Measurements from ENCODE around the gene SCCPDH.

The SCCPDH gene

DNA sequence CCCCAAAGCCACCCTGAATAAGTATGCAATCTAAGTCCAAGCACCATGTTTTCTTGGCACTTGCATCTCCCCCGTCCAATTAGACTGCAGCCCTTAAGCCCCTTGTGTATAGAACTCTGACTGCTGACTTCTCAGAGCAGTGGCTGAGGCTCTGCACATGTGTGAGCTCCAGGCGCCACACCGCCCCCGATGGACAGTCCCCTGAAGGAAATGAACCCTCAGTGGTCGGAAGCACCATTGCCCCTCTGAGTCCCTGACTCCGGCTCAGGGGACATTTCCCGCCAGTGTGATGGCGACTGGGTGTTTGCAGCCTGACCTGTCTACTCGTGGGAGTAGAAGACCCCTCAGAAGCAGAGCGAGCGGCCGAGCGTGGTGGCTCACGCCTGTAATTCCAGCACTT, 37.2 kb upstream of the SCCPDH start:
- DNase-seq, result no peak

DNA sequence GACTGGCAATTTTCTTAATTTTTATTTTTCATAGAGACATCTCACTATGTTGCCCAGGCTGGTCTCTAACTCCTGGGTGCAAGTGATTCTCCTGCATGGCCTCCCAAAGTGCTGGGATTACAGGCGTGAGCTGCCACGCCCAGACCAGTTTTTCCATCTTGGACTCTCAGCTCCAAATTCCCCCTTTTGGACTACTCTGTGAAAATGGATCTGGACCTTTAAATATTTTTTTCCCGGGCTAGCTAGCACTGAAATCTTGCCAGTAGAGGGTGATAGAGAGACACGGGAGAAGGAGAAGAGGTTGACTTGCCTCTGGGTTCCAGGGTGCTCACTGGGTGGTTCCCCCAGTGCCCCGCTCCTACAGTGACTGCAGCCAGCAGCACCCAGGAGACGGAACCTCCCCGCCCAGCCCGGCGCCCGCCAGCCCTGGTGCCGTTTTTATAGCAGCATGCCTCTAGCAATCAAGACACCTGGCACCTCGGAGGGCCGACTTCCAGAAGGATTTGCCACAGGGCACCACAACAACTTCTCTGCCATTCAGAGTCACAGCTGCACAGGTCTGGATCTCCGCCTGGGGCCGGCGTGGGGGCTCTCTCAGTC, 34.7 kb upstream of the SCCPDH start:
- Histone ChIP-seq H3K14ac (ENCODE audit: low read length in 2 of 2) (no peak overlapping the region), H3K27me3 (ENCODE audit: control insufficient read depth in 1 of 2, insufficient read depth in 1 of 2, low read length in 2 of 2) (no peaks in the 10 kb centered on the region), H2BK12ac (ENCODE audit: low read length in 2 of 2) (no peak overlapping the region), H3K79me1 (replicated peaks; ENCODE audit: low read length, poor library complexity, severe bottlenecking) (no peaks in the 10 kb centered on the region), H3K4me3 (ENCODE audit: insufficient read depth in 1 of 2, low read depth in 1 of 2, low read length in 2 of 2) (peak overlapping the region in 1 of 2 experiments; percentile 57), H3K9ac (ENCODE audit: low read length) (peak overlapping the region; percentile 55), H4K8ac (ENCODE audit: low read length) (no peak overlapping the region), H4K91ac (ENCODE audit: low read length) (no peak overlapping the region), H3K4me2 (ENCODE audit: low read length, poor library complexity, severe bottlenecking) (no peak overlapping the region), H3K27ac (ENCODE audit: low read length, poor library complexity, severe bottlenecking) (no peak overlapping the region), H2BK15ac (ENCODE audit: low read depth, poor library complexity, severe bottlenecking) (no peak overlapping the region), H2AFZ (ENCODE audit: low read depth, low read length) (no peak overlapping the region), H3K18ac (ENCODE audit: low read depth in 1 of 2, low read length in 2 of 2) (peak overlapping the region in 1 of 2 experiments; percentile 26), H3K4me1 (ENCODE audit: control insufficient read depth, insufficient read depth, low read depth, low read length) (peaks cover 3% of the 10 kb centered on the region), H2BK5ac (ENCODE audit: low read depth, low read length, poor library complexity, severe bottlenecking) (no peak overlapping the region), H2BK120ac (ENCODE audit: low read depth, low read length) (no peak overlapping the region), H2AK5ac (ENCODE audit: low read length, severe bottlenecking) (no peak overlapping the region), H3K23ac (ENCODE audit: low read length in 2 of 2) (no peak overlapping the region), H3K9me3 (ENCODE audit: control insufficient read depth, low read length) (no peaks in the 10 kb centered on the region), H3K36me3 (ENCODE audit: control insufficient read depth in 1 of 2, insufficient read depth in 2 of 2, low read depth in 1 of 2, low read length in 2 of 2) (no peaks in the 10 kb centered on the region), H3K4ac (ENCODE audit: low read depth in 1 of 2, low read length in 2 of 2) (no peak overlapping the region)
- peak; percentile 74 for DNase-seq
- WGBS, result 45% methylated on average over 16 of the region's 16 CpGs

More for the DNA sequence above, 37.2 kb upstream of the SCCPDH start:
- Histone ChIP-seq H3K9ac (ENCODE audit: low read length) (no peak overlapping the region), H4K91ac (ENCODE audit: low read length) (no peak overlapping the region), H3K4me1 (ENCODE audit: control insufficient read depth, insufficient read depth, low read depth, low read length) (peaks cover 3% of the 10 kb centered on the region), H3K14ac (ENCODE audit: low read length in 2 of 2) (no peak overlapping the region), H3K27me3 (ENCODE audit: control insufficient read depth in 1 of 2, insufficient read depth in 1 of 2, low read length in 2 of 2) (no peaks in the 10 kb centered on the region), H4K8ac (ENCODE audit: low read length) (no peak overlapping the region), H3K23ac (ENCODE audit: low read length in 2 of 2) (no peak overlapping the region), H3K27ac (ENCODE audit: low read length, poor library complexity, severe bottlenecking) (no peak overlapping the region), H2AK5ac (ENCODE audit: low read length, severe bottlenecking) (no peak overlapping the region), H2BK12ac (ENCODE audit: low read length in 2 of 2) (no peak overlapping the region), H2BK15ac (ENCODE audit: low read depth, poor library complexity, severe bottlenecking) (no peak overlapping the region), H2BK120ac (ENCODE audit: low read depth, low read length) (no peak overlapping the region), H3K79me1 (replicated peaks; ENCODE audit: low read length, poor library complexity, severe bottlenecking) (no peaks in the 10 kb centered on the region), H3K4me2 (ENCODE audit: low read length, poor library complexity, severe bottlenecking) (no peak overlapping the region), H3K36me3 (ENCODE audit: control insufficient read depth in 1 of 2, insufficient read depth in 2 of 2, low read depth in 1 of 2, low read length in 2 of 2) (no peaks in the 10 kb centered on the region), H3K9me3 (ENCODE audit: control insufficient read depth, low read length) (no peaks in the 10 kb centered on the region), H2AFZ (ENCODE audit: low read depth, low read length) (no peak overlapping the region), H3K4me3 (ENCODE audit: insufficient read depth in 1 of 2, low read depth in 1 of 2, low read length in 2 of 2) (no peak overlapping the region), H3K18ac (ENCODE audit: low read depth in 1 of 2, low read length in 2 of 2) (no peak overlapping the region), H2BK5ac (ENCODE audit: low read depth, low read length, poor library complexity, severe bottlenecking) (no peak overlapping the region), H3K4ac (ENCODE audit: low read depth in 1 of 2, low read length in 2 of 2) (no peak overlapping the region)
- WGBS, result 84% methylated on average over 14 of the region's 14 CpGs

DNA sequence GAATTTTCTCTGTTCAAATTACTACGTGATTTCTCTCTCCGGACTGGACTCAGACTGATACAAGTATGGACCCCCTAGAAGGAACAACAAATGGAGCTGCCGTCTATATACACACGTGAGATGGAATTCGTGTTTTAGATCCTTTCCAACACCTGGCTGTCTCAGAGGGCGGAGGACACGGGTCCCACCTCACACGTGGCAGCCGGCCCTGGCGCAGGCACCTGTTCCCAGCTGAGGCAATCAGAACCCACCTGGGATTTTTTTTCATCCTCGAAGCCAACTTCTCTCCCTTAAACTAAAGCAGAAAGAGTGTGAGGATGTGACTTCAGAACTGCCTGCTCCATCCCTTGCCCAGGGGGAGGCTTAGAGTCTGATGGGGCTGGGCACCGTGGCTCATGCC, 34.1 kb upstream of the SCCPDH start:
- no peak overlapping the region for H2BK120ac ChIP-seq (ENCODE audit: low read depth, low read length)
- H2BK15ac ChIP-seq (ENCODE audit: low read depth, poor library complexity, severe bottlenecking), result no peak overlapping the region
- peak overlapping the region in 1 of 2 experiments; percentile 57 for H3K4me3 ChIP-seq (ENCODE audit: insufficient read depth in 1 of 2, low read depth in 1 of 2, low read length in 2 of 2)
- H3K9me3 ChIP-seq (ENCODE audit: control insufficient read depth, low read length), result peaks cover 2% of the 10 kb centered on the region
- no peak overlapping the region for H3K4ac ChIP-seq (ENCODE audit: low read depth in 1 of 2, low read length in 2 of 2)
- H2AFZ ChIP-seq (ENCODE audit: low read depth, low read length), result no peak overlapping the region
- H2BK12ac ChIP-seq (ENCODE audit: low read length in 2 of 2), result no peak overlapping the region
- peak overlapping the region; percentile 55 for H3K9ac ChIP-seq (ENCODE audit: low read length)
- H4K91ac ChIP-seq (ENCODE audit: low read length), result no peak overlapping the region
- H3K4me2 ChIP-seq (ENCODE audit: low read length, poor library complexity, severe bottlenecking), result no peak overlapping the region
- 91% methylated on average over 12 of the region's 12 CpGs for WGBS
- peaks cover 3% of the 10 kb centered on the region for H3K4me1 ChIP-seq (ENCODE audit: control insufficient read depth, insufficient read depth, low read depth, low read length)
- no peak overlapping the region for H3K27ac ChIP-seq (ENCODE audit: low read length, poor library complexity, severe bottlenecking)
- no peak overlapping the region for H3K14ac ChIP-seq (ENCODE audit: low read length in 2 of 2)
- no peaks in the 10 kb centered on the region for H3K79me1 ChIP-seq (replicated peaks; ENCODE audit: low read length, poor library complexity, severe bottlenecking)
- H3K23ac ChIP-seq (ENCODE audit: low read length in 2 of 2), result no peak overlapping the region
- no peaks in the 10 kb centered on the region for H3K27me3 ChIP-seq (ENCODE audit: control insufficient read depth in 1 of 2, insufficient read depth in 1 of 2, low read length in 2 of 2)
- no peak for DNase-seq
- no peak overlapping the region for H2AK5ac ChIP-seq (ENCODE audit: low read length, severe bottlenecking)
- H3K36me3 ChIP-seq (ENCODE audit: control insufficient read depth in 1 of 2, insufficient read depth in 2 of 2, low read depth in 1 of 2, low read length in 2 of 2), result no peaks in the 10 kb centered on the region
- H3K18ac ChIP-seq (ENCODE audit: low read depth in 1 of 2, low read length in 2 of 2), result no peak overlapping the region
- H4K8ac ChIP-seq (ENCODE audit: low read length), result no peak overlapping the region
- H2BK5ac ChIP-seq (ENCODE audit: low read depth, low read length, poor library complexity, severe bottlenecking), result no peak overlapping the region

- H3K14ac ChIP-seq (ENCODE audit: low read length in 2 of 2), result no peak overlapping the region
- H2BK5ac ChIP-seq (ENCODE audit: low read depth, low read length, poor library complexity, severe bottlenecking), result no peak overlapping the region
- no peaks in the 10 kb centered on the region for H3K79me1 ChIP-seq (replicated peaks; ENCODE audit: low read length, poor library complexity, severe bottlenecking)
- no peak overlapping the region for H3K27ac ChIP-seq (ENCODE audit: low read length, poor library complexity, severe bottlenecking)
- no peaks in the 10 kb centered on the region for H3K27me3 ChIP-seq (ENCODE audit: control insufficient read depth in 1 of 2, insufficient read depth in 1 of 2, low read length in 2 of 2)
- peaks cover 3% of the 10 kb centered on the region for H3K4me1 ChIP-seq (ENCODE audit: control insufficient read depth, insufficient read depth, low read depth, low read length)
- H2AK5ac ChIP-seq (ENCODE audit: low read length, severe bottlenecking), result no peak overlapping the region
- no peak for DNase-seq
- H3K18ac ChIP-seq (ENCODE audit: low read depth in 1 of 2, low read length in 2 of 2), result no peak overlapping the region
- no peaks in the 10 kb centered on the region for H3K36me3 ChIP-seq (ENCODE audit: control insufficient read depth in 1 of 2, insufficient read depth in 2 of 2, low read depth in 1 of 2, low read length in 2 of 2)
- H2BK12ac ChIP-seq (ENCODE audit: low read length in 2 of 2), result no peak overlapping the region
- 69% methylated on average over 14 of the region's 15 CpGs for WGBS
- no peak overlapping the region for H3K23ac ChIP-seq (ENCODE audit: low read length in 2 of 2)
- H3K4me2 ChIP-seq (ENCODE audit: low read length, poor library complexity, severe bottlenecking), result no peak overlapping the region
- H3K4me3 ChIP-seq (ENCODE audit: insufficient read depth in 1 of 2, low read depth in 1 of 2, low read length in 2 of 2), result no peak overlapping the region
- no peak overlapping the region for H2AFZ ChIP-seq (ENCODE audit: low read depth, low read length)
- H4K8ac ChIP-seq (ENCODE audit: low read length), result no peak overlapping the region
- H2BK15ac ChIP-seq (ENCODE audit: low read depth, poor library complexity, severe bottlenecking), result no peak overlapping the region
- H4K91ac ChIP-seq (ENCODE audit: low read length), result no peak overlapping the region
- peaks cover 2% of the 10 kb centered on the region for H3K9me3 ChIP-seq (ENCODE audit: control insufficient read depth, low read length)
- H3K4ac ChIP-seq (ENCODE audit: low read depth in 1 of 2, low read length in 2 of 2), result no peak overlapping the region
- H3K9ac ChIP-seq (ENCODE audit: low read length), result peak overlapping the region; percentile 5
- H2BK120ac ChIP-seq (ENCODE audit: low read depth, low read length), result no peak overlapping the region
Observed at GRCh38 chr1:246691622-246692495, 32.4 kb upstream of the SCCPDH start.

Measured in mesenchymal stem cell (in vitro differentiated cells and primary cell).